GM12878 (cell line): Measurements from ENCODE around the gene ZFP91. TPM values are rescaled to one million over a fixed set of nuclear protein-coding genes. Genes with fewer than 3 reads are reported as not detected.
A peak's percentile ranks its signal among the peaks of the same experiment; 100 is the strongest.

Experiments used
- ATAC-seq: fragments of 200-7000 bp; cut with Tn5 transposase; 3 replicates; pipeline ENCODE4 v1.9.1; 2020; ENCODE audit warnings: mild to moderate bottlenecking, moderate library complexity
- BruUV-seq: library from RNA; stranded (reverse); fragments of 400-500 nt; replicated peaks from 2 replicates; lab custom pipeline; 2021; lab: Mats Ljungman, UMichigan
- CTCF ChIA-PET: fragments of 300-600 bp; sonication (Branson Sonifier 250); formaldehyde crosslinking; extraction: SDS; loops from one replicate; lab custom pipeline; 2021; ENCODE audit warnings: inconsistent platforms; lab: Yijun Ruan, JAX
- POLR2A ChIA-PET: fragments of 350-600 bp; formaldehyde crosslinking; extraction: SDS; loops from one replicate; lab custom pipeline; 2021; ENCODE audit warnings: inconsistent platforms; lab: Charles Lee
- RAD21 ChIA-PET: fragments of 300-600 bp; sonication (Branson Sonifier 250); formaldehyde crosslinking; loops from one replicate; lab custom pipeline; 2023; ENCODE audit warnings: antibody characterized with exemption; ENCODE audit not compliant: unreplicated experiment; lab: Charles Lee
- SMC1A ChIA-PET: fragments of 300-600 bp; sonication (Branson Sonifier 250); formaldehyde crosslinking; loops from one replicate; lab custom pipeline; 2023; ENCODE audit not compliant: unreplicated experiment, uncharacterized antibody; lab: Charles Lee
- DNase-seq: peaks from one replicate; pipeline ENCODE4 v3.0.0-alpha.2; 2011; ENCODE audit warnings: low read depth, low spot score
- FAIRE-seq: peaks from 3 replicates; lab custom pipeline; 2011; peaks lifted over from hg19 to GRCh38; lab: Jason Lieb, UNC
- H2AFZ ChIP-seq: 2 replicates; pipeline ENCODE4 v1.6.0; 2011; ENCODE audit warnings: low read depth, low read length, control low read depth; ENCODE audit not compliant: control insufficient read depth
- H3K27ac ChIP-seq: 2 replicates; pipeline ENCODE4 v1.5.1; 2011; ENCODE audit warnings: control low read depth; ENCODE audit not compliant: control insufficient read depth, insufficient read depth
- H3K27me3 ChIP-seq, 2 experiments: replicated peaks in 1 of 2; 2 replicates each; pipeline versions ENCODE4 v1.6.0 to v1.6.1; 2011; ENCODE audit warnings: low read length in 1 of 2; ENCODE audit not compliant: control insufficient read depth in 2 of 2, insufficient read depth in 2 of 2
- H3K36me3 ChIP-seq, 2 experiments: 2 replicates each; pipeline ENCODE4 v1.5.1; 2011; ENCODE audit warnings: low read length in 1 of 2; ENCODE audit not compliant: control insufficient read depth in 2 of 2, insufficient read depth in 2 of 2
- H3K4me1 ChIP-seq: 2 replicates; pipeline ENCODE4 v1.6.1; 2011; ENCODE audit warnings: mild to moderate bottlenecking, low read length, moderate library complexity, mixed read lengths; ENCODE audit not compliant: control insufficient read depth, insufficient read depth
- H3K4me2 ChIP-seq: 2 replicates; pipeline ENCODE4 v1.6.0; 2011; ENCODE audit warnings: control low read depth; ENCODE audit not compliant: control insufficient read depth, insufficient read depth
- H3K4me3 ChIP-seq: fragments of 200-600 bp; sonication (generic); 2 replicates; pipeline ENCODE4 v1.5.1; 2016
- H3K79me2 ChIP-seq: 2 replicates; pipeline ENCODE4 v1.6.0; 2011; ENCODE audit warnings: low read length; ENCODE audit not compliant: control insufficient read depth, insufficient read depth
- H3K9ac ChIP-seq: 2 replicates; pipeline ENCODE4 v1.8.0; 2011; ENCODE audit warnings: low read length, control low read depth, mixed read lengths; ENCODE audit not compliant: control insufficient read depth, insufficient read depth
- H3K9me3 ChIP-seq: replicated peaks from 3 replicates; pipeline ENCODE4 v1.5.1; 2011; ENCODE audit warnings: mild to moderate bottlenecking, low read length; ENCODE audit not compliant: control insufficient read depth, insufficient read depth
- H4K20me1 ChIP-seq: 2 replicates; pipeline ENCODE4 v1.6.0; 2011; ENCODE audit not compliant: control insufficient read depth, insufficient read depth
- MEF2A ChIP-seq: IDR thresholded peaks from 2 replicates; pipeline ENCODE4 v1.6.1; 2011; ENCODE audit warnings: low read depth, mild to moderate bottlenecking, low read length, moderate library complexity; ENCODE audit not compliant: insufficient read depth
- WGBS: methylation state at CpG from one replicate; pipeline ENCODE4 v1.1.6; 2016; ENCODE audit warnings: low lambda C conversion rate; ENCODE audit not compliant: insufficient replicate concordance, insufficient coverage; ENCODE audit errors: missing lambda C conversion rate; 5-methylcytosine and 5-hydroxymethylcytosine counted together
- in situ Hi-C: fragments of 300-500 bp; cut with MboI; formaldehyde crosslinking; loops from 9 replicates; pipeline ENCODE4 v1.14.3; 2018; ENCODE audit warnings: mixed read lengths
- intact Hi-C: fragments of 100-400 bp; cut with micrococcal nuclease; formaldehyde crosslinking; loops from one replicate; pipeline ENCODE4 v1.14.2; 2022; ENCODE audit not compliant: unreplicated experiment
- polyA plus RNA-seq, 11 experiments: library from polyadenylated mRNA; depleted of rRNA in 4 of 11; unstranded in 6 of 11; stranded (reverse) in 5 of 11; fragments of >200 nt; fragmentation: Nextera tagmentation in 4 of 11; fragmentation: Illumina TruSeq in 1 of 11; extraction: Ambion mirVana in 4 of 11; extraction: Trizol in 1 of 11; gene quantifications; 1 replicate in 1 of 11; 2 replicates in 10 of 11; pipeline versions ENCODE4 v1.2.1 to v1.2.3, GENCODE V29; 2011 to 2016; ENCODE audit warnings: inconsistent platforms in 2 of 11, missing spikeins in 2 of 11, low read depth in 1 of 11
- total RNA-seq, 4 experiments: library from RNA; depleted of rRNA in 3 of 4; stranded (reverse); fragments of >200 nt in 3 of 4; fragmentation: Illumina TruSeq in 1 of 4; extraction: Trizol in 1 of 4; gene quantifications; 2 replicates each; pipeline versions ENCODE4 v1.2.1 to v1.2.3, GENCODE V29; 2013 to 2021
- TF ChIP-seq, protein P1 (sequence below): fragments of 450-650 bp; conservative IDR thresholded peaks from 2 replicates; pipeline ENCODE4 v1.6.1; 2017; ENCODE audit warnings: mild to moderate bottlenecking, moderate library complexity
- TF ChIP-seq, protein P2 (sequence below): IDR thresholded peaks from 2 replicates; pipeline ENCODE4 v1.6.1; 2012; ENCODE audit warnings: low read depth, low read length, improper control_type of control experiment
- TF ChIP-seq, protein P3 (sequence below): fragments of 150-350 bp; IDR thresholded peaks from 2 replicates; pipeline ENCODE4 v1.6.1; 2016; ENCODE audit warnings: low read depth, low read length
- TF ChIP-seq, protein P4 (sequence below): IDR thresholded peaks from 2 replicates; pipeline ENCODE4 v1.6.1; 2012; ENCODE audit warnings: low read length, inconsistent platforms
- TF ChIP-seq, protein P5 (sequence below): fragments of 450-650 bp; IDR thresholded peaks from 2 replicates; pipeline ENCODE4 v1.6.1; 2018; ENCODE audit warnings: mild to moderate bottlenecking, low read depth, moderate library complexity; ENCODE audit not compliant: partially characterized antibody

The ZFP91 gene
- total and polyA plus RNA-seq, 10 of the 15 experiments (the other 5 are each of a cell fraction or from before 2014, with no cell fraction given): 12.9 to 54.1 (median 31.7) TPM

DNA sequence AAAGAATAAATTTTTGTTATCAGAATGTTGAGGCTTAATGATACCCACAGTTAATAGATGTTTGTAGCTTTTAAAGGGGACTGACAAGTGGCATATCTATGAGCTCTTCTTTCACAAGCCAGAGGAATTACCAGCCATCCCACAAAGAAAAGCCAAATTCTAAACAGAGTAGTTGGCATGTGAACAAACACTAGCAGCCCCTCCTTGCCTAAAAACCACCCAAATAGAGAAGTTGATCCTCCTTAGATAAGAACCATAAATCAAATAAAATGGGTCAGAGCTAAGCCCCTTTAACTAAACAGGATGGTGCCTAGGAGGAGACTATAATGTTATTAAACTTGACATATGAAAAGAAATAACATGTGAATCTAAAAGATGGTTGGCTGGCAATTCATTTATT, 14.6 kb upstream of the ZFP91 start (continued):
- TF ChIP-seq, protein P1, sequence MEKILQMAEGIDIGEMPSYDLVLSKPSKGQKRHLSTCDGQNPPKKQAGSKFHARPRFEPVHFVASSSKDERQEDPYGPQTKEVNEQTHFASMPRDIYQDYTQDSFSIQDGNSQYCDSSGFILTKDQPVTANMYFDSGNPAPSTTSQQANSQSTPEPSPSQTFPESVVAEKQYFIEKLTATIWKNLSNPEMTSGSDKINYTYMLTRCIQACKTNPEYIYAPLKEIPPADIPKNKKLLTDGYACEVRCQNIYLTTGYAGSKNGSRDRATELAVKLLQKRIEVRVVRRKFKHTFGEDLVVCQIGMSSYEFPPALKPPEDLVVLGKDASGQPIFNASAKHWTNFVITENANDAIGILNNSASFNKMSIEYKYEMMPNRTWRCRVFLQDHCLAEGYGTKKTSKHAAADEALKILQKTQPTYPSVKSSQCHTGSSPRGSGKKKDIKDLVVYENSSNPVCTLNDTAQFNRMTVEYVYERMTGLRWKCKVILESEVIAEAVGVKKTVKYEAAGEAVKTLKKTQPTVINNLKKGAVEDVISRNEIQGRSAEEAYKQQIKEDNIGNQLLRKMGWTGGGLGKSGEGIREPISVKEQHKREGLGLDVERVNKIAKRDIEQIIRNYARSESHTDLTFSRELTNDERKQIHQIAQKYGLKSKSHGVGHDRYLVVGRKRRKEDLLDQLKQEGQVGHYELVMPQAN: no peak
- no peak for TF ChIP-seq MEF2A
- TF ChIP-seq, protein P2, sequence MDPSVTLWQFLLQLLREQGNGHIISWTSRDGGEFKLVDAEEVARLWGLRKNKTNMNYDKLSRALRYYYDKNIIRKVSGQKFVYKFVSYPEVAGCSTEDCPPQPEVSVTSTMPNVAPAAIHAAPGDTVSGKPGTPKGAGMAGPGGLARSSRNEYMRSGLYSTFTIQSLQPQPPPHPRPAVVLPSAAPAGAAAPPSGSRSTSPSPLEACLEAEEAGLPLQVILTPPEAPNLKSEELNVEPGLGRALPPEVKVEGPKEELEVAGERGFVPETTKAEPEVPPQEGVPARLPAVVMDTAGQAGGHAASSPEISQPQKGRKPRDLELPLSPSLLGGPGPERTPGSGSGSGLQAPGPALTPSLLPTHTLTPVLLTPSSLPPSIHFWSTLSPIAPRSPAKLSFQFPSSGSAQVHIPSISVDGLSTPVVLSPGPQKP: no peak
- TF ChIP-seq, all 136 proteins: peak for 0

DNA sequence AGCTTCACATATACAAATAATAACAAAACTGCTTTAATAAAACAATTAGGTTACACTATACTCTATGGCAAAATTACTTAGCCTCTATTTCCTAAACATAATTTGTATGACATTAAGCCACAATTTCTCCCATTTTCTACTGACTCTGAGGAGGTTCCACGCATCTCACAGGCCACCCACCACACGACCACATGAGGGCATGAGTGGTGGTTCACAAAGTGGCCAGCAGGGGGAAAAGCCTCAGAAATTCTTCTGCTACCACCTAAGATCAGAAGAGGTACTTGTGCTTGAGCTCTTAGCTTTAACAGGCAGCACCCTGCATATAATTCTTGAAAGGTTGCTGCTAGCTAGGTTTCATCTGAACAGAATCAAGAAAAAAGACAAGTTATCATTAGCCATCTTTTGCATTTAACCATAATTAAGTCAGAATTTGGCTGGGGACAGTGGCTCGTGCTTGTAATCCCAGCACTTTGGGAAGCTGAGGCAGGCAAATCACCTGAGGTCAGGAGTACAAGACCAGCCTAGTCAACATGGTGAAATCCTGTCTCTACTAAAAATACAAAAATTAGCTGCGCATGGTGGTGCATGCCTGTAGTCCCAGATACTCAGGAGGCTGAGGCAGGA, 10.9 kb upstream of the ZFP91 start:
- intact Hi-C loops (loop anchor here (5.0 kb wide), 1 partner anchor 64 kb away; no protein-coding TSS in a partner anchor), in situ Hi-C loops (loop anchor here (10.0 kb wide), 1 partner anchor 217 kb away; no protein-coding TSS in a partner anchor)
- peak; percentile 91 for FAIRE-seq
- ChIA-PET POLR2A (interaction anchor here (0.6 to 2.6 kb wide), 5 partner anchors 9 to 62 kb away, joined by 3 to 13 read pairs (median 4); no protein-coding TSS in a partner anchor), CTCF (interaction anchor here (0.6 to 4.9 kb wide), 43 partner anchors 9 to 821 kb away, joined by 3 to 156 read pairs (median 6); partner anchors contain the start of genes LPXN and ZFP91), SMC1A (interaction anchor here (1.0 to 3.7 kb wide), 28 partner anchors 8 to 221 kb away, joined by 3 to 73 read pairs (median 8); partner anchors contain the start of genes CNTF and LPXN), RAD21 (interaction anchor here (0.7 to 3.8 kb wide), 15 partner anchors 8 to 490 kb away, joined by 3 to 61 read pairs (median 5); partner anchors contain the start of gene LPXN)
- no peaks in the 10 kb centered on the region for H3K9me3 ChIP-seq
- peaks cover 74% of the 10 kb centered on the region for H3K79me2 ChIP-seq
- no TSS peak for BruUV-seq
- H3K27me3 ChIP-seq: no peaks in the 10 kb centered on the region
- peak; percentile 89 for ATAC-seq
- no peak for DNase-seq
- 0 out of 2 replicates have a peak overlapping the region, but pooled peaks have one; percentile 16 for H3K4me3 ChIP-seq
- WGBS: 38% methylated on average over 4 of the region's 4 CpGs
- H3K4me1 ChIP-seq: peaks cover 10% of the 10 kb centered on the region
- H2AFZ ChIP-seq: no peak overlapping the region
- H3K27ac ChIP-seq: no peak overlapping the region
- H3K4me2 ChIP-seq: peak overlapping the region; percentile 41; the same call in 1 of the 2 replicates
- no peaks in the 10 kb centered on the region for H4K20me1 ChIP-seq
- H3K9ac ChIP-seq: no peak overlapping the region
- H3K36me3 ChIP-seq: peaks cover 1 to 17% of the 10 kb centered on the region in 2 experiments
- TF ChIP-seq, protein P3, sequence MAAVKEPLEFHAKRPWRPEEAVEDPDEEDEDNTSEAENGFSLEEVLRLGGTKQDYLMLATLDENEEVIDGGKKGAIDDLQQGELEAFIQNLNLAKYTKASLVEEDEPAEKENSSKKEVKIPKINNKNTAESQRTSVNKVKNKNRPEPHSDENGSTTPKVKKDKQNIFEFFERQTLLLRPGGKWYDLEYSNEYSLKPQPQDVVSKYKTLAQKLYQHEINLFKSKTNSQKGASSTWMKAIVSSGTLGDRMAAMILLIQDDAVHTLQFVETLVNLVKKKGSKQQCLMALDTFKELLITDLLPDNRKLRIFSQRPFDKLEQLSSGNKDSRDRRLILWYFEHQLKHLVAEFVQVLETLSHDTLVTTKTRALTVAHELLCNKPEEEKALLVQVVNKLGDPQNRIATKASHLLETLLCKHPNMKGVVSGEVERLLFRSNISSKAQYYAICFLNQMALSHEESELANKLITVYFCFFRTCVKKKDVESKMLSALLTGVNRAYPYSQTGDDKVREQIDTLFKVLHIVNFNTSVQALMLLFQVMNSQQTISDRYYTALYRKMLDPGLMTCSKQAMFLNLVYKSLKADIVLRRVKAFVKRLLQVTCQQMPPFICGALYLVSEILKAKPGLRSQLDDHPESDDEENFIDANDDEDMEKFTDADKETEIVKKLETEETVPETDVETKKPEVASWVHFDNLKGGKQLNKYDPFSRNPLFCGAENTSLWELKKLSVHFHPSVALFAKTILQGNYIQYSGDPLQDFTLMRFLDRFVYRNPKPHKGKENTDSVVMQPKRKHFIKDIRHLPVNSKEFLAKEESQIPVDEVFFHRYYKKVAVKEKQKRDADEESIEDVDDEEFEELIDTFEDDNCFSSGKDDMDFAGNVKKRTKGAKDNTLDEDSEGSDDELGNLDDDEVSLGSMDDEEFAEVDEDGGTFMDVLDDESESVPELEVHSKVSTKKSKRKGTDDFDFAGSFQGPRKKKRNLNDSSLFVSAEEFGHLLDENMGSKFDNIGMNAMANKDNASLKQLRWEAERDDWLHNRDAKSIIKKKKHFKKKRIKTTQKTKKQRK: no peak
- TF ChIP-seq, protein P4, sequence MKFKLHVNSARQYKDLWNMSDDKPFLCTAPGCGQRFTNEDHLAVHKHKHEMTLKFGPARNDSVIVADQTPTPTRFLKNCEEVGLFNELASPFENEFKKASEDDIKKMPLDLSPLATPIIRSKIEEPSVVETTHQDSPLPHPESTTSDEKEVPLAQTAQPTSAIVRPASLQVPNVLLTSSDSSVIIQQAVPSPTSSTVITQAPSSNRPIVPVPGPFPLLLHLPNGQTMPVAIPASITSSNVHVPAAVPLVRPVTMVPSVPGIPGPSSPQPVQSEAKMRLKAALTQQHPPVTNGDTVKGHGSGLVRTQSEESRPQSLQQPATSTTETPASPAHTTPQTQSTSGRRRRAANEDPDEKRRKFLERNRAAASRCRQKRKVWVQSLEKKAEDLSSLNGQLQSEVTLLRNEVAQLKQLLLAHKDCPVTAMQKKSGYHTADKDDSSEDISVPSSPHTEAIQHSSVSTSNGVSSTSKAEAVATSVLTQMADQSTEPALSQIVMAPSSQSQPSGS: no peak
- TF ChIP-seq, protein P5, sequence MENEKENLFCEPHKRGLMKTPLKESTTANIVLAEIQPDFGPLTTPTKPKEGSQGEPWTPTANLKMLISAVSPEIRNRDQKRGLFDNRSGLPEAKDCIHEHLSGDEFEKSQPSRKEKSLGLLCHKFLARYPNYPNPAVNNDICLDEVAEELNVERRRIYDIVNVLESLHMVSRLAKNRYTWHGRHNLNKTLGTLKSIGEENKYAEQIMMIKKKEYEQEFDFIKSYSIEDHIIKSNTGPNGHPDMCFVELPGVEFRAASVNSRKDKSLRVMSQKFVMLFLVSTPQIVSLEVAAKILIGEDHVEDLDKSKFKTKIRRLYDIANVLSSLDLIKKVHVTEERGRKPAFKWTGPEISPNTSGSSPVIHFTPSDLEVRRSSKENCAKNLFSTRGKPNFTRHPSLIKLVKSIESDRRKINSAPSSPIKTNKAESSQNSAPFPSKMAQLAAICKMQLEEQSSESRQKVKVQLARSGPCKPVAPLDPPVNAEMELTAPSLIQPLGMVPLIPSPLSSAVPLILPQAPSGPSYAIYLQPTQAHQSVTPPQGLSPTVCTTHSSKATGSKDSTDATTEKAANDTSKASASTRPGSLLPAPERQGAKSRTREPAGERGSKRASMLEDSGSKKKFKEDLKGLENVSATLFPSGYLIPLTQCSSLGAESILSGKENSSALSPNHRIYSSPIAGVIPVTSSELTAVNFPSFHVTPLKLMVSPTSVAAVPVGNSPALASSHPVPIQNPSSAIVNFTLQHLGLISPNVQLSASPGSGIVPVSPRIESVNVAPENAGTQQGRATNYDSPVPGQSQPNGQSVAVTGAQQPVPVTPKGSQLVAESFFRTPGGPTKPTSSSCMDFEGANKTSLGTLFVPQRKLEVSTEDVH: no peak
